Measurements from ENCODE around the gene KDM5C. TPM values are rescaled to one million over a fixed set of nuclear protein-coding genes. Genes with fewer than 3 reads are reported as not detected.

KDM5C gene
- total RNA-seq, 1 experiment from 2014 or later, result 98.7 TPM

DNA sequence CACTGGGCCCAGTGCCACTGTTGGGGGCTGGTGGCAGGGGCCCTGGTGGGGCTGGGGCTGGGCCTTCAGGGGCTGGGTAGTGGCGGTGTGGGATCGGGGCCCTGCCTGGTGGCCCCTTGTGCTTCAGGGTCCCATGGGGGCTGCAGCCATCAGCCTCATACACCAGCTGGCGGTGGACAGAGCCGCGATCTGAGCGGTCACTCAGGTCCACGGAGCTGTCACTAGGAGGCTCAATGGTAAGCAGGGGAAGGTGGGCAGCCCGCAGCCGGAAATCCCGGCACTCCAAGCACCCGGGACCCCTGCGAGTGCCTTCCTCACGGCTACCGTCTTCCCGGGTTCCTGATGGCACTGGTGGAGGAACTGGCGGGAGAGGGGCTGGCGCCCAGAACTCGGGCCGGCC lies 25.5 kb upstream of the KDM5C start:
- H3K9ac ChIP-seq (ENCODE audit: extremely low read depth, insufficient read length, low read length), result no peak overlapping the region
- H2BK15ac ChIP-seq (ENCODE audit: low read depth, low read length), result no peak overlapping the region
- H2BK120ac ChIP-seq (ENCODE audit: low read depth, low read length, poor library complexity, severe bottlenecking), result no peak overlapping the region
- no peaks in the 10 kb centered on the region for H3K27me3 ChIP-seq (ENCODE audit: insufficient read depth, low read length)
- H2AK5ac ChIP-seq (ENCODE audit: insufficient read length, low read length), result no peak overlapping the region
- H3K56ac ChIP-seq (ENCODE audit: insufficient read length, low read depth, low read length), result no peak overlapping the region
- TF ChIP-seq, protein P1, sequence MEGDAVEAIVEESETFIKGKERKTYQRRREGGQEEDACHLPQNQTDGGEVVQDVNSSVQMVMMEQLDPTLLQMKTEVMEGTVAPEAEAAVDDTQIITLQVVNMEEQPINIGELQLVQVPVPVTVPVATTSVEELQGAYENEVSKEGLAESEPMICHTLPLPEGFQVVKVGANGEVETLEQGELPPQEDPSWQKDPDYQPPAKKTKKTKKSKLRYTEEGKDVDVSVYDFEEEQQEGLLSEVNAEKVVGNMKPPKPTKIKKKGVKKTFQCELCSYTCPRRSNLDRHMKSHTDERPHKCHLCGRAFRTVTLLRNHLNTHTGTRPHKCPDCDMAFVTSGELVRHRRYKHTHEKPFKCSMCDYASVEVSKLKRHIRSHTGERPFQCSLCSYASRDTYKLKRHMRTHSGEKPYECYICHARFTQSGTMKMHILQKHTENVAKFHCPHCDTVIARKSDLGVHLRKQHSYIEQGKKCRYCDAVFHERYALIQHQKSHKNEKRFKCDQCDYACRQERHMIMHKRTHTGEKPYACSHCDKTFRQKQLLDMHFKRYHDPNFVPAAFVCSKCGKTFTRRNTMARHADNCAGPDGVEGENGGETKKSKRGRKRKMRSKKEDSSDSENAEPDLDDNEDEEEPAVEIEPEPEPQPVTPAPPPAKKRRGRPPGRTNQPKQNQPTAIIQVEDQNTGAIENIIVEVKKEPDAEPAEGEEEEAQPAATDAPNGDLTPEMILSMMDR (conservative IDR thresholded peaks at IDR 0.05), result no peak
- 0 out of 4 replicates have a peak, but pooled peaks cover 0 to 5% of the 10 kb centered on the region in 2 experiments for H3K4me1 Mint-ChIP-seq
- no peaks in the 10 kb centered on the region for H3K27me3 Mint-ChIP-seq (ENCODE audit: low read depth)
- H2BK12ac ChIP-seq (ENCODE audit: insufficient read length, low read depth, low read length), result no peak overlapping the region
- no peak overlapping the region for H3K4me3 Mint-ChIP-seq
- no peak overlapping the region for H3K18ac ChIP-seq (ENCODE audit: insufficient read length, low read depth, low read length)
- no peak overlapping the region for H2BK20ac ChIP-seq (ENCODE audit: low read depth, low read length, poor library complexity, severe bottlenecking)
- no peak overlapping the region for H3K4me2 ChIP-seq (ENCODE audit: insufficient read depth, insufficient read length, low read length)
- no peaks in the 10 kb centered on the region for H3K4me1 ChIP-seq (ENCODE audit: insufficient read depth, low read length)
- H3K79me1 ChIP-seq (ENCODE audit: insufficient read depth, low read depth, low read length, poor library complexity, severe bottlenecking), result no peaks in the 10 kb centered on the region
- H3K14ac ChIP-seq (ENCODE audit: insufficient read depth, low read length), result no peak overlapping the region
- H2BK5ac ChIP-seq (ENCODE audit: insufficient read length, low read length), result no peak overlapping the region
- H2AFZ ChIP-seq (ENCODE audit: low read length), result no peak overlapping the region
- no peaks in the 10 kb centered on the region for H3K79me2 ChIP-seq (ENCODE audit: insufficient read depth, low read length)
- no peak overlapping the region for H3K4ac ChIP-seq (ENCODE audit: low read depth, low read length)
- no peak overlapping the region for H3K23ac ChIP-seq (ENCODE audit: insufficient read length, low read depth, low read length)
- peaks cover 64 to 70% of the 10 kb centered on the region in 2 experiments for H3K9me3 Mint-ChIP-seq
- peaks cover 36% of the 10 kb centered on the region for H3K9me3 ChIP-seq (ENCODE audit: control insufficient read depth, low read depth, low read length)
- no peak overlapping the region for H4K5ac ChIP-seq (ENCODE audit: insufficient read length, low read depth, low read length)
- H3K23me2 ChIP-seq (ENCODE audit: insufficient read length, low read depth, low read length, poor library complexity, severe bottlenecking), result no peaks in the 10 kb centered on the region
- H4K20me1 ChIP-seq (ENCODE audit: control insufficient read depth, insufficient read depth, insufficient read length), result no peaks in the 10 kb centered on the region
- no peak for DNase-seq
- peaks cover 20 to 43% (median 20%) of the 10 kb centered on the region in 3 experiments for H3K36me3 Mint-ChIP-seq (ENCODE audit: insufficient read depth in 1 of 3, low read depth in 3 of 3)
- H4K8ac ChIP-seq (replicated peaks; ENCODE audit: insufficient read length, low read depth, low read length), result no peak overlapping the region
- no peak overlapping the region for H3K27ac ChIP-seq (ENCODE audit: insufficient read length, low read depth, low read length)
- no peak overlapping the region for H3K27ac Mint-ChIP-seq
- no CpG with 5 or more reads among the region's 19 CpGs for WGBS (ENCODE audit: extremely low coverage, insufficient read length, low lambda C conversion rate)
- H3T11ph ChIP-seq (ENCODE audit: low read length), result no peak overlapping the region
- no peak overlapping the region for H4K91ac ChIP-seq (ENCODE audit: insufficient read length, low read depth, low read length)
